Activated naive CD4-positive, alpha-beta T cell (primary cell): ENCODE measurements around the gene AHCY.
"Not testable (repeated sequence)": the region's sequence is repeated elsewhere in the genome, so short reads cannot be mapped to it uniquely, and the experiment has no call there.

ENCODE experiments used
- DNase-seq, 4 experiments: peaks; one replicate each; lab custom pipeline; 2025; lab: John Stamatoyannopoulos, UW

Gene AHCY

GRCh38 chr20:34254979-34255378 lies 48.2 kb downstream of the AHCY start:
- no peak for DNase-seq

GRCh38 chr20:34252431-34253086 lies 50.6 kb downstream of the AHCY start:
- not testable (repeated sequence) for DNase-seq

- DNase-seq, result no peak
These were observed 51.5 kb downstream of the AHCY start for GRCh38 chr20:34251619-34252018.

GRCh38 chr20:34250005-34250404 lies 53.1 kb downstream of the AHCY start:
- DNase-seq, result no peak

GRCh38 chr20:34249291-34249690 lies 53.9 kb downstream of the AHCY start:
- DNase-seq, result no peak

GRCh38 chr20:34246126-34246626 lies 57.0 kb downstream of the AHCY start:
- DNase-seq, result no peak

GRCh38 chr20:34243377-34243776 lies 59.8 kb downstream of the AHCY start:
- DNase-seq, result no peak

- DNase-seq, result no peak
These were observed 60.3 kb downstream of the AHCY start for GRCh38 chr20:34242879-34243278.

GRCh38 chr20:34242015-34242414 lies 61.1 kb downstream of the AHCY start:
- DNase-seq, result not testable (repeated sequence)

- DNase-seq, result no peak
These were observed 62.2 kb downstream of the AHCY start, which contains the start of gene ASIP for GRCh38 chr20:34240693-34241615. TSS of gene ASIP (plus strand) at chr20:34241423. CDS start at chr20:34260375, 18,952 bp downstream.

- no peak for DNase-seq
These were observed 63.0 kb downstream of the AHCY start for GRCh38 chr20:34240121-34240520.

- no peak for DNase-seq
These were observed 65.2 kb downstream of the AHCY start for GRCh38 chr20:34237942-34238341.

GRCh38 chr20:34235875-34236274 lies 67.3 kb downstream of the AHCY start:
- DNase-seq, result no peak

GRCh38 chr20:34233687-34234086 lies 69.5 kb downstream of the AHCY start:
- no peak for DNase-seq

GRCh38 chr20:34232494-34233087 lies 70.6 kb downstream of the AHCY start:
- DNase-seq, result no peak

GRCh38 chr20:34231634-34232033 lies 71.5 kb downstream of the AHCY start:
- no peak for DNase-seq
